Common myeloid progenitor, CD34-positive (primary cell): ENCODE measurements around the gene MPND.
A peak's percentile ranks its signal among the peaks of the same experiment; 100 is the strongest.

Source experiments
- CTCF ChIA-PET: fragments of 350-600 bp; sonication (Branson Sonifier 250); formaldehyde crosslinking; loops from one replicate; lab custom pipeline; 2021; ENCODE audit warnings: antibody characterized with exemption; lab: Charles Lee
- POLR2A ChIA-PET: fragments of 350-600 bp; sonication (Branson Sonifier 250); formaldehyde crosslinking; loops from one replicate; lab custom pipeline; 2021; ENCODE audit warnings: antibody characterized with exemption; lab: Charles Lee
- DNase-seq, 3 donors: peaks; one replicate each; pipeline versions ENCODE4 v3.0.0 to v3.0.0-alpha.2; 2013
- H3K27ac ChIP-seq, 2 experiments: 1 replicate in 1 of 2; 2 replicates in 1 of 2; pipeline ENCODE4 v1.7.0; 2013; ENCODE audit warnings: inconsistent platforms in 2 of 2, low read length in 2 of 2, mild to moderate bottlenecking in 2 of 2, low read depth in 1 of 2, moderate library complexity in 1 of 2; ENCODE audit not compliant: severe bottlenecking in 2 of 2, insufficient read depth in 1 of 2, poor library complexity in 1 of 2
- H3K27me3 ChIP-seq, 5 experiments: replicated peaks in 2 of 5; 1 replicate in 3 of 5; 2 replicates in 2 of 5; pipeline versions ENCODE4 v1.6.1 to v1.7.0; 2013; ENCODE audit warnings: low read length in 4 of 5, mild to moderate bottlenecking in 2 of 5, moderate library complexity in 2 of 5, inconsistent platforms in 1 of 5; ENCODE audit not compliant: insufficient read depth in 5 of 5, control insufficient read depth in 4 of 5
- H3K36me3 ChIP-seq, 4 experiments: 1 replicate in 2 of 4; 2 replicates in 2 of 4; pipeline versions ENCODE4 v1.6.1 to v1.7.0; 2013; ENCODE audit warnings: low read length in 3 of 4, control low read depth in 1 of 4, mild to moderate bottlenecking in 1 of 4; ENCODE audit not compliant: control insufficient read depth in 4 of 4, insufficient read depth in 4 of 4
- H3K4me1 ChIP-seq, 4 experiments: 1 replicate in 3 of 4; 2 replicates in 1 of 4; pipeline versions ENCODE4 v1.6.1 to v1.7.1; 2013; ENCODE audit warnings: low read length in 3 of 4, mild to moderate bottlenecking in 3 of 4, control low read depth in 1 of 4, inconsistent platforms in 1 of 4, moderate library complexity in 1 of 4; ENCODE audit not compliant: control insufficient read depth in 4 of 4, insufficient read depth in 4 of 4; ENCODE audit errors: control extremely low read depth in 1 of 4
- H3K4me3 ChIP-seq, 7 experiments: 1 replicate in 4 of 7; 2 replicates in 3 of 7; pipeline versions ENCODE4 v1.5.1 to v1.7.0; 2013; ENCODE audit warnings: mild to moderate bottlenecking in 7 of 7, low read length in 6 of 7, moderate library complexity in 6 of 7, inconsistent platforms in 2 of 7, low read depth in 2 of 7, control low read depth in 1 of 7; ENCODE audit not compliant: insufficient read depth in 4 of 7, control insufficient read depth in 1 of 7; ENCODE audit errors: extremely low read depth in 1 of 7
- H3K9me3 ChIP-seq, 5 experiments: 1 replicate in 4 of 5; 2 replicates in 1 of 5; pipeline versions ENCODE4 v1.6.1 to v1.7.1; 2013; ENCODE audit warnings: low read length in 4 of 5, mild to moderate bottlenecking in 2 of 5, inconsistent platforms in 1 of 5, low read depth in 1 of 5, moderate library complexity in 1 of 5; ENCODE audit not compliant: control insufficient read depth in 4 of 5, insufficient read depth in 2 of 5; ENCODE audit errors: control extremely low read depth in 1 of 5
- WGBS: methylation state at CpG from one replicate; pipeline ENCODE4 v1.1.5; 2013; ENCODE audit not compliant: insufficient coverage; 5-methylcytosine and 5-hydroxymethylcytosine counted together

Gene MPND

DNA sequence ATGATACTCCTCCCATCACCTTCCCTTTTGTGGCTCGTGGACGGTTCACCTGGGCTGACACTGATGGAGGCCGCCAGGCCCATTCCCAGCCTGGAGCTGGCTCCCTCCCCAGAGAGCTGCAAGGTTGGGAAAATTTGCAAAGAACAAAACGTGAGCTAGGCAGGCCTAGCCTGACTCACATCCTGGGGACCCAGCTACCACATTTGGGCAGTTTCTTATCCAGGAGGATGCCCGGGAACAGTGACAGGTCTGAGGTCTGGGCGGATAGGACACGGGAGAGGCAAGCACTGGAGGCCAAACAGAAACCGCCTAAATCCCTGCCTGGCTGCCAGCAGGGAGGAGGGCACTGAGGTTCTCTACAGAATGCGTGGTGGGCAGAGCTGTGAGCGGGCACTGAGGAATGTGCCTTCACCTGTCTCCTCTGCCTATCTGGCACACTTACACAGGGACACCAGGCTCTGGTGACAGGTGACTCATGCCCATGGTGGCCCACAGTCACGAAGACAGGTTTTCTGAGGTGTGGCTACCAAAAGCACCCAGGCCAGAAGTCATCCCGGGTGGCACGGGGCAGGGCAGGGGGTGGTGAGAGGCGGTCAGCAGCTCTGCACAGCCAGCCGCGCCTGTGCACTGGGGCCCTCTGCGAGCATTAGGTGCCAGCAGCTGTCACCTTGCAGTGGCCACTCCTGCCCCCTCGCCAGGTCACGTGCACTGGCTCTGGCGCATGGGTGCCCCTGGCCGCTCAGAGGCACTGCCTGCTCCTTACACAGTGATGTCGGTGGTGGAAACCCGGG is 33.8 kb downstream of the MPND start:
- Histone ChIP-seq H3K27me3 (no peaks in the 10 kb centered on the region), H3K4me1 (peaks cover 3 to 62% (median 45%) of the 10 kb centered on the region in 4 experiments), H3K27ac (no peak overlapping the region), H3K36me3 (peaks cover 0 to 14% (median 3%) of the 10 kb centered on the region in 4 experiments), H3K9me3 (no peaks in the 10 kb centered on the region), H3K4me3 (no peak overlapping the region)
- DNase-seq: no peak
- POLR2A ChIA-PET: no interaction called here
- CTCF ChIA-PET: interaction anchor here (1.1 to 3.2 kb wide), 7 partner anchors 7 to 25 kb away, joined by 3 to 22 read pairs (median 4); partner anchors contain the start of gene SH3GL1
- WGBS: 96% methylated on average over 22 of the region's 23 CpGs

- H3K4me1 ChIP-seq: peaks cover 3 to 46% (median 41%) of the 10 kb centered on the region in 4 experiments
- no peaks in the 10 kb centered on the region for H3K9me3 ChIP-seq
- ChIA-PET CTCF (interaction anchor here (1.3 kb wide), 1 partner anchor 9 kb away, joined by 3 read pairs; no protein-coding TSS in a partner anchor), POLR2A (no interaction called here)
- H3K27ac ChIP-seq: no peak overlapping the region
- peaks cover 0 to 20% (median 7%) of the 10 kb centered on the region in 4 experiments for H3K36me3 ChIP-seq
- WGBS: 94% methylated on average over 11 of the region's 11 CpGs
- no peak for DNase-seq
- H3K4me3 ChIP-seq: no peak overlapping the region
- H3K27me3 ChIP-seq: no peaks in the 10 kb centered on the region
Measured at GRCh38 chr19:4378886-4379285, 35.5 kb downstream of the MPND start.

- no peak for DNase-seq
- H3K36me3 ChIP-seq: peaks cover 0 to 26% (median 11%) of the 10 kb centered on the region in 4 experiments
- peak overlapping the region in 2 of 7 experiments; percentile 46 to 65 for H3K4me3 ChIP-seq
- ChIA-PET CTCF (interaction anchor here (1.4 kb wide), 1 partner anchor 9 kb away, joined by 4 read pairs; no protein-coding TSS in a partner anchor), POLR2A (interaction anchor here (0.6 to 1.8 kb wide), 4 partner anchors 12 to 1310 kb away, joined by 3 to 6 read pairs (median 4); no protein-coding TSS in a partner anchor)
- no peak overlapping the region for H3K27ac ChIP-seq
- no peaks in the 10 kb centered on the region for H3K27me3 ChIP-seq
- peaks cover 3 to 39% (median 33%) of the 10 kb centered on the region in 4 experiments for H3K4me1 ChIP-seq
- 75% methylated on average over 17 of the region's 20 CpGs for WGBS
- H3K9me3 ChIP-seq: no peaks in the 10 kb centered on the region
Measured at GRCh38 chr19:4379383-4380253, 36.3 kb downstream of the MPND start.

GRCh38 chr19:4380254-4380727 is 36.9 kb downstream of the MPND start:
- POLR2A ChIA-PET: interaction anchor here (0.9 to 1.8 kb wide), 3 partner anchors 11 to 189 kb away, joined by 3 to 6 read pairs (median 3); no protein-coding TSS in a partner anchor
- Histone ChIP-seq H3K27ac (no peak overlapping the region), H3K27me3 (no peaks in the 10 kb centered on the region), H3K36me3 (peaks cover 0 to 32% (median 12%) of the 10 kb centered on the region in 4 experiments), H3K9me3 (no peaks in the 10 kb centered on the region), H3K4me1 (peaks cover 3 to 32% (median 27%) of the 10 kb centered on the region in 4 experiments), H3K4me3 (peak overlapping the region in 4 of 7 experiments; percentile 21 to 65 (median 48))
- peak; percentile 32 to 73 (median 64) for DNase-seq
- WGBS: 4% methylated on average over 12 of the region's 17 CpGs
- CTCF ChIA-PET: interaction anchor here (1.0 to 1.4 kb wide), 2 partner anchors 10 to 11 kb away, joined by 4 to 6 read pairs; no protein-coding TSS in a partner anchor

DNA sequence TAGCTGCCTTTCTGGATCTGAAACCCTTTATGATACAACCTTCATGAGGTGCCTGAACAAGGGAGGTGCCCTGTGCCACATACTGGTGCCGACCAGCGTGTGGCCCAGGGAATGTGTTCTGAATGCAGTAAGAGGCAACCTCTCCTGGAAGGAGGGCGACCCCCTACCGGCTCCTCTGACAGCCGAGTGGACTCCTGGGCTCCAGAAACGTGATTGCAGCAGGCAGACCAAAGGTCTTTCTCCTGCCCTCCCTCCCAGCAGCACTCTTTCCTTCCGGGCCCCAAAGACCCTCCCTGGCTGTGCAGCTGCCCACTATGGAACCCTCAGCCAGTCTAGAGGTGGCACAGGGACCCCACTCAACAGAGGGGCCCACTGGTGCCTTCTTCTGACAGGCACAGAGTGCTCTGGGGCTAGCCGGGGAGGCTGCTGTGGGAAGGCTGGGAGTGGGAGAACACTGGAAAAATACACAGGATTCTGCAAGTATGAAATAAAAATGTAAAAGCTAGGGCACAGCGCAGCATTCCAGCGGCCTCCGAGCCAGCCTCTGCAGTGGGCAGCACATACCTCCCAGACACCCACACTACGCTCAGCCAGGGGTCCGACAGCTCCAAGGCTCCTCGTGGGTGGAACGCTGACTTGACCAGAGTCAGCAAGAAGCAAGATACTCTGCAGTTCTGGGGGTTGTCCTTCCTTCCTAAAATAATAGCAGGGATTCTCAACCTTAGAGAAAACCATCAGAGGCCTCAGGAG is 42.1 kb downstream of the MPND start:
- no peak overlapping the region for H3K4me3 ChIP-seq
- DNase-seq: no peak
- no peak overlapping the region for H3K27ac ChIP-seq
- H3K36me3 ChIP-seq: peaks cover 0 to 45% (median 20%) of the 10 kb centered on the region in 4 experiments
- ChIA-PET POLR2A (interaction anchor here (0.6 kb wide), 1 partner anchor 92 kb away, joined by 3 read pairs; no protein-coding TSS in a partner anchor), CTCF (interaction anchor here (0.8 to 1.9 kb wide), 4 partner anchors 9 to 22 kb away, joined by 3 to 12 read pairs (median 4); partner anchors contain the start of gene SH3GL1)
- peaks cover 3 to 24% (median 14%) of the 10 kb centered on the region in 4 experiments for H3K4me1 ChIP-seq
- no peaks in the 10 kb centered on the region for H3K27me3 ChIP-seq
- 93% methylated on average over 14 of the region's 15 CpGs for WGBS
- H3K9me3 ChIP-seq: no peaks in the 10 kb centered on the region
